Aorta (tissue), 5 donors: Measurements from ENCODE around the gene TRIM2. TPM values are rescaled to one million over a fixed set of nuclear protein-coding genes. Genes with fewer than 3 reads are reported as not detected.
A peak's percentile ranks its signal among the peaks of the same experiment; 100 is the strongest.

Experiments used
- ATAC-seq: fragments of 200-7000 bp; cut with Tn5 transposase; one replicate; pipeline ENCODE4 v1.9.1; 2022; ENCODE audit warnings: moderate library complexity; ENCODE audit not compliant: low FRiP score
- DNase-seq, 2 donors: peaks; one replicate each; pipeline ENCODE4 v3.0.0-alpha.2; 2020
- H3K27ac ChIP-seq, 2 donors: one replicate each; pipeline ENCODE4 v1.5.1; 2013; ENCODE audit warnings: low read length in 2 of 2, mild to moderate bottlenecking in 2 of 2, moderate library complexity in 2 of 2, control low read depth in 1 of 2, inconsistent platforms in 1 of 2, low read depth in 1 of 2
- H3K27me3 ChIP-seq, 2 donors: one replicate each; pipeline ENCODE4 v1.6.1; 2013; ENCODE audit warnings: control low read depth in 1 of 2, low read length in 1 of 2, mild to moderate bottlenecking in 1 of 2, moderate library complexity in 1 of 2; ENCODE audit not compliant: insufficient read depth in 2 of 2, control insufficient read depth in 1 of 2
- H3K36me3 ChIP-seq, 2 donors: one replicate each; pipeline ENCODE4 v1.6.1; 2013; ENCODE audit warnings: control low read depth in 1 of 2, low read length in 1 of 2, mild to moderate bottlenecking in 1 of 2; ENCODE audit not compliant: insufficient read depth in 2 of 2, control insufficient read depth in 1 of 2
- H3K4me1 ChIP-seq, 2 donors: one replicate each; pipeline ENCODE4 v1.6.1; 2013; ENCODE audit warnings: low read length in 2 of 2, control low read depth in 1 of 2, mild to moderate bottlenecking in 1 of 2, moderate library complexity in 1 of 2; ENCODE audit not compliant: insufficient read depth in 2 of 2, control insufficient read depth in 1 of 2
- H3K4me3 ChIP-seq, 2 donors: one replicate each; pipeline ENCODE4 v1.5.1; 2013; ENCODE audit warnings: low read length in 2 of 2, control low read depth in 1 of 2, mild to moderate bottlenecking in 1 of 2
- H3K9me3 ChIP-seq: one replicate; pipeline ENCODE4 v1.6.1; 2013; ENCODE audit warnings: mild to moderate bottlenecking, low read length; ENCODE audit not compliant: control insufficient read depth
- WGBS, 2 donors: extraction: QIAGEN DNeasy Blood & Tissue Kit; methylation state at CpG; one replicate each; pipeline ENCODE4 v1.1.7; 2013; 5-methylcytosine and 5-hydroxymethylcytosine counted together
- intact Hi-C, 2 donors: fragments of 100-400 bp; cut with DNase I; formaldehyde crosslinking; loops; one replicate each; pipeline versions ENCODE4 v1.14.2 to v1.15.0; 2022
- polyA plus RNA-seq, 2 donors: library from polyadenylated mRNA; stranded (reverse); fragments of 200-250 nt; gene quantifications; one replicate each; pipeline ENCODE4 v1.2.3, GENCODE V29; 2013
- total RNA-seq, 2 donors: library from RNA; stranded (reverse); fragmentation: NEBNext Ultra II Directional; extraction: Animal tissue kit (Norgen Biotek cat#: 25700); gene quantifications; one replicate each; pipeline ENCODE4 v1.2.1, GENCODE V29; 2021
- donor health status: healthy with polysubstance abuse.
- donor health status: Bipolar disorder and iron deficiency.
- donor health status: DM: no; HTN: no; CAD: no.
- donor health status: DM: no; HTN: no; CAD: no.
- donor health status: DM: yes; HTN: yes; CAD: no.

Gene TRIM2
- total and polyA plus RNA-seq, 4 donors: 7.5 to 53.4 (median 18.9) TPM

GRCh38 chr4:153326513-153326912, 122.3 kb downstream of the TRIM2 start:
- Histone ChIP-seq H3K27ac (peak overlapping the region in 1 of 2 donors; percentile 28), H3K9me3 (no peaks in the 10 kb centered on the region), H3K4me3 (no peak overlapping the region), H3K27me3 (no peaks in the 10 kb centered on the region), H3K4me1 (peaks cover 0 to 2% of the 10 kb centered on the region in 2 donors), H3K36me3 (peaks cover 0 to 3% of the 10 kb centered on the region in 2 donors)
- ATAC-seq (no peak), DNase-seq (peak in 1 of 2 donors; percentile 58)
- 61 to 66% methylated on average over 11 of the region's 11 CpGs for WGBS, 2 donors
- intact Hi-C loops: no loop called here

- Histone ChIP-seq H3K27ac (no peak overlapping the region), H3K4me3 (no peak overlapping the region), H3K4me1 (peaks cover 0 to 2% of the 10 kb centered on the region in 2 donors), H3K36me3 (peaks cover 0 to 3% of the 10 kb centered on the region in 2 donors), H3K27me3 (no peaks in the 10 kb centered on the region), H3K9me3 (no peaks in the 10 kb centered on the region)
- no peak for DNase-seq
- intact Hi-C loops: no loop called here
- WGBS, 2 donors: 59 to 60% methylated on average over 1 of the region's 1 CpG
- ATAC-seq: no peak
These were observed 123.0 kb downstream of the TRIM2 start for GRCh38 chr4:153327247-153327646.

GRCh38 chr4:153332936-153333335, 128.7 kb downstream of the TRIM2 start:
- no peaks in the 10 kb centered on the region for H3K9me3 ChIP-seq
- no peak for DNase-seq
- no peaks in the 10 kb centered on the region for H3K4me1 ChIP-seq
- no peak for ATAC-seq
- WGBS, 2 donors: 90 to 96% methylated on average over 2 of the region's 2 CpGs
- H3K27ac ChIP-seq: no peak overlapping the region
- intact Hi-C loops: no loop called here
- peaks cover 0 to 1% of the 10 kb centered on the region in 2 donors for H3K36me3 ChIP-seq
- H3K27me3 ChIP-seq: no peaks in the 10 kb centered on the region
- no peak overlapping the region for H3K4me3 ChIP-seq

- no peak overlapping the region for H3K4me3 ChIP-seq
- ATAC-seq (no peak), DNase-seq (no peak)
- peaks cover 0 to 1% of the 10 kb centered on the region in 2 donors for H3K36me3 ChIP-seq
- H3K9me3 ChIP-seq: no peaks in the 10 kb centered on the region
- no peak overlapping the region for H3K27ac ChIP-seq
- no peaks in the 10 kb centered on the region for H3K27me3 ChIP-seq
- intact Hi-C loops: no loop called here
- no peaks in the 10 kb centered on the region for H3K4me1 ChIP-seq
These were observed 129.6 kb downstream of the TRIM2 start for GRCh38 chr4:153333874-153334273.

DNA sequence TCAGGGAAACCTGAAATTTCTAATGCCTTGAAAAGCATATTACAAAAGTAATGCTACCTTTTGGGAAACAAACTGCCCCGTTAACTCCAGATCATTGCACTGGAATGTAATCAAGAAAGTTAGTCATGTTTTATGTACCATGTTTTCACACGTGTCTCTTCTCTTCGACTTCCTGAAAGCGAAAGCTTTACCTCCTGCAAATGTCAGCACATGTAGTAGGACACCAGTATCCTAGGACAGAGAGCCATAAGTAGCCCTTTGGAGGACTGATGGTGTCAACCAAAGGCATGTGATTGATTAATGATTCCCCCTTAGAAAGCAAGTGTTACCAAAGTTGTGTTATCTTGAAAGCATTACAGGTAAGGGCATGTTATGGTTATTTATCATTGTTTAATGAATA, 131.4 kb downstream of the TRIM2 start:
- Histone ChIP-seq H3K27me3 (no peaks in the 10 kb centered on the region), H3K27ac (no peak overlapping the region), H3K9me3 (no peaks in the 10 kb centered on the region), H3K36me3 (peaks cover 0 to 1% of the 10 kb centered on the region in 2 donors), H3K4me3 (no peak overlapping the region), H3K4me1 (no peaks in the 10 kb centered on the region)
- intact Hi-C loops: no loop called here
- WGBS, 2 donors: 73 to 80% methylated on average over 4 of the region's 4 CpGs
- no peak for DNase-seq
- ATAC-seq: no peak

DNA sequence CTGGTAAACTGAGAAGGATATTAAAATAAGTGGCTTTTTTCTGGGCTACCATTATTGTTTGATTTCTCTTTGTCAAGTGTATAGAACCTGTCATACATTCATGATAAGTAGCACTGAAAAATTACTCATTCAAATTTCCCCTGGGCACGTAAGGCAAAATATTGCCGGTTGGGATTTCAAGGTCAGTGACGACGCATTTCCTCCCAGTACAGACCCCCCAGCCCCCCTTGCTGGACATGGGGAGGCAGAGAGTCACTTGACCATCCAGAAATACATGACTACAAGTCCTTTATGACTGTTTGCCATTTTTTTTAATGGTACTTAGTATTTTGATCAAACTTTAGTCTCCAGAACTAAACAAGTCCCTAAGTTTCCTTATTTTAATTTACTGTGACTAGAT, 133.4 kb downstream of the TRIM2 start:
- Histone ChIP-seq H3K4me1 (no peaks in the 10 kb centered on the region), H3K9me3 (no peaks in the 10 kb centered on the region), H3K4me3 (no peak overlapping the region), H3K27ac (no peak overlapping the region), H3K36me3 (peaks cover 0 to 1% of the 10 kb centered on the region in 2 donors), H3K27me3 (no peaks in the 10 kb centered on the region)
- WGBS, 2 donors: 81 to 83% methylated on average over 4 of the region's 4 CpGs
- ATAC-seq: no peak
- intact Hi-C loops: no loop called here
- DNase-seq: no peak

GRCh38 chr4:153341575-153342090, 137.4 kb downstream of the TRIM2 start:
- intact Hi-C loops: loop anchor here (5.0 to 10.0 kb wide), 3 partner anchors 93 to 126 kb away; partner anchors contain the start of gene TMEM131L (in 2 of the 2)
- H3K27me3 ChIP-seq: no peaks in the 10 kb centered on the region
- no peaks in the 10 kb centered on the region for H3K36me3 ChIP-seq
- H3K4me3 ChIP-seq: no peak overlapping the region
- no peak overlapping the region for H3K27ac ChIP-seq
- no peaks in the 10 kb centered on the region for H3K9me3 ChIP-seq
- no peaks in the 10 kb centered on the region for H3K4me1 ChIP-seq
- DNase-seq: no peak
- no peak for ATAC-seq
- whole genome bisulfite sequencing, 2 donors: 57 to 58% methylated on average over 5 of the region's 5 CpGs

GRCh38 chr4:153342751-153343552, 138.7 kb downstream of the TRIM2 start:
- 93 to 97% methylated on average over 6 of the region's 6 CpGs for WGBS, 2 donors
- Histone ChIP-seq H3K9me3 (no peaks in the 10 kb centered on the region), H3K4me3 (no peak overlapping the region), H3K36me3 (no peaks in the 10 kb centered on the region), H3K4me1 (no peaks in the 10 kb centered on the region), H3K27ac (no peak overlapping the region), H3K27me3 (no peaks in the 10 kb centered on the region)
- intact Hi-C loops: loop anchor here (5.0 to 10.0 kb wide), 3 partner anchors 92 to 124 kb away; partner anchors contain the start of gene TMEM131L (in 2 of the 2)
- no peak for ATAC-seq
- no peak for DNase-seq
